HG02623 (cell line): ENCODE measurements around the gene SNCAIP.
A peak's percentile ranks its signal among the peaks of the same experiment; 100 is the strongest.
"Not testable (repeated sequence)": the region's sequence is repeated elsewhere in the genome, so short reads cannot be mapped to it uniquely, and the experiment has no call there.

ENCODE experiments used
- ATAC-seq: cut with Tn5 transposase; IDR thresholded peaks from one replicate; pipeline ENCODE4 v1.9.1; 2021; ENCODE audit warnings: moderate library complexity; ENCODE audit not compliant: unreplicated experiment

The SNCAIP gene

DNA sequence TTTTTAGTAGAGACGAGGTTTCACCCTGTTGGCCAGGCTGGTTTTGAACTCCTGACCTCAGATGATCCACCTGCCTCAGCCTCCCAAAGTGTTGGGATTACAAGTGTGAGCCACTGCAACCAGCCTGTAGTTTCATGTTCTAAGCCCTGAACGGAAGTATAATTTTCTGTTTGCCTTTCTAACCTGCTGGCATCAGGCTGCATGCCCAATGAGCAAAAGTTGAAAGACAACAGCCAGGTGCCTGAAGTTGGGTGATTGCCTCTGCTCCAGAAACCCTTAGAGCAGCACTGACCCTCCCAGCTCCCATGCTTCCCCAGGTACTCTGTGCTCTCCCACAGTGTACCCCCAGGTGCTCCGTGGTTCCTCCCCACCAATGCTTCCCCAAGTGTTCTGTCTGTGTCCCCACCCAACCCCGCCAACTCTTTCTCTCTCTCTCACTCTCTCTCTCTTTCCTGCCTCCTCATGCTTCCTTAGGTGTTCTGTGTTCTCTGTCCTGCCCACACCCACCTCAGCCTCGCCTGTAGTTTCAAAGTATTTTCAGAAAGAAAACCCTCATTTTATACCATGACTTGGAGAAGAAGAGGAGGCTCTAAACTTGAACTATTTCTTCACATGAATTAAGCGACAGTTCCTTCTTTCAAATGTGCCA lies 145.3 kb downstream of the SNCAIP start:
- no peak for ATAC-seq

DNA sequence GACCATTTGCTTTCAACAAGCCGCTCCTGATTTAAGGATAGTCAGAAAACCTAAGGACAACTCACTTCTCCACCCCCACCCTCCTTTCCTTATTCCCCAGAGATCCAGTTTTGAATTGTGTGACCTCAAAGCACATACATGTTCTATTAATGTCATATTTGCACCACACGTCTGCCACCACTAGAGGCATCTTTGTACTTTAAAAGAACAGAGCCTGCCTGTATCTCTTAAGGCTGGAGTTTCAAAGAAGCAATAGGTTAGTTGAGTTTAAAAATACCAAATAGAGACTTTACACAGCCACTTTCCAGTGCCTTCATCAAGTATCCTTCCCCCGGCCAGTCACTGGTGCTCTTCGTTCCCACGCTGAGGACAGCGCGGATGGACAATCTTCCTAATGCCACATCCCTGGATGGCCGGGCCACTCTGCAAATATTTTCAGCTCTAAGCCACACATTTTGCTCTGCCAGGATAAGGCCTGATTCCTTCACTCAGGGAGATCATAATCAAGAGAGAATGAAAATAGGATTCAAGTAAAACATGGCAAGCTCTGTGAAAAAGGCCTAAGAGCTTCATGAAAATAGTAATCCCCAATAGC lies 146.3 kb downstream of the SNCAIP start:
- peak; percentile 65 for ATAC-seq

DNA sequence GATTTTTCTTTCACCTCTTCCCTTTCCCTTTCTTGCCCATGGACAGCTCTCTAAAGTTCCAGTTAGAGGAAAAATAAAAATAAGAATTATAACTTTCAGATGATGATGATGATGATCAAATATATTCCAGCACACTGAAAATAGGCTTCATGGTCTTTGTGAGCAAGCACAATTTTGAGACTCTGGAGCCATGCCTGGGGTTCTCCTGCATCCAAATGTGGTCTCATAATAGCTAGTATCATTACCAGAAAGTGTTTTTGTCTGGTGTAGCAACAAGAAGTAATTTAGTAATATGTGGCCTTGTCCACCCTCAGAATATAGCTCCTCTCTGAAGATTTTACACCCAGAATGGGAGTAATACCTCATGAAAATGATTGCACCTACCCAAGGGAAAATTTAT lies 150.4 kb downstream of the SNCAIP start:
- no peak for ATAC-seq

DNA sequence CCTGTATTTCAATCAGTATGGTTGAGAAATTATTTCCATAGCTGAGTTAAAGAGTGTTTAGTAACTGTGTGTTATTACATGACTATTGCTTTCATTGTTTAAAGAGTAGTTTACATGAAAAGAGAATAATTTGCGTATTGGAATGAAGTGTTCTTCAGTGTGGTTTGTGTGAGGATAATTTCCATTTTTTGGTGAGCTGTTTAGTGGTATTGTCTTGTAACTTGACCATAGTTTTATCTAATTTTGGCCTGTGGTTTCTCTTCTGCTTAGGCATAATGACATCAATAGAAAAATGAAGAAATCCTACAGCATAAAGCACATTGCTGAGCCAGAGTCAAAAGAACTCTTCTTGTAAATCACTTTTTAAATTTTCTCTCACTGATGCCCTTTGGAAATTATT lies 151.2 kb downstream of the SNCAIP start:
- no peak for ATAC-seq

DNA sequence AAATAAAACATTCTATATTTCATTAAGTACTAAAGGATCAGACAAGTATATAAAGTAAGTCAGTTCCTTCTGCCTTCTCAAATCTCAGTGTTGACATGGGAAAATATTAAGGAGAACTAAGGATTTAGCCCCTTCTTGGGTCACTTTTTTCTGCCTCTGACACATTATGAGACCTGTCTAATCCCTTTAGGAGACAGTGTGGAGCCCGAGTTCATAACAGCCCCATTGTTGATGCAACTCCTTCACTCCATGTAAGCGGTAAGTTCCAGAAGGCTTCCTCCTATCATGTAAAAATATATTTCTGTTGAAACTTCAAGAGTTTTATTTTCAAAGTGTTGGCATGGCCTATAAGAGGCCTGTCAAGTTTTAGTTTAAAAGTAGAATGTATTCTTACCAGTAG lies 152.2 kb downstream of the SNCAIP start:
- no peak for ATAC-seq

DNA sequence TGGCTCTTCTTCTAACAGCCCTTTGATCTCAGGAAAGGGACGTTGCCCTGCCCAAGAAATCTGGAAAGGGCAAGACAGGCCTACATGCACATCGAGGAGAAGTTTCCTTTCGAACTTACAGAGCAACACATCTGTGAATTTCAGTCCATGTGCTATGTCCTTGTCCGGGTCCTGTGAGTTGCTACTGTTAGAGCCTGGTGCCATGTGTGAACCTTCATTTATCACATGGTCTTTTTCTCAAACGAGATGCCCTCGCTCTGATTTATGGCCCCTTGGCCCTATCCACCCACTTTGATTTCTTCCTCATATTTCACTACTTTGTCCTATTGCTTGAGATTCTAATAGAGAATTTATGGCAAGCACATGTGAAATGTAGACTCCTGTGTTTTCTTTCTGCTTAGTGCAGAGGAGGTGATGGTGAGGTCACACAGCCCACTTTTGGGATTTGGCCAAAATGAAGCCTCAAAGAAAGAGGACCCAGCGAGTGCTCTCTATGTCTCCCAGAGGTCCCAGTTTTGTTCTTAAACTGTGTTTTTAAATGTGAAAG lies 153.1 kb downstream of the SNCAIP start:
- no peak for ATAC-seq

DNA sequence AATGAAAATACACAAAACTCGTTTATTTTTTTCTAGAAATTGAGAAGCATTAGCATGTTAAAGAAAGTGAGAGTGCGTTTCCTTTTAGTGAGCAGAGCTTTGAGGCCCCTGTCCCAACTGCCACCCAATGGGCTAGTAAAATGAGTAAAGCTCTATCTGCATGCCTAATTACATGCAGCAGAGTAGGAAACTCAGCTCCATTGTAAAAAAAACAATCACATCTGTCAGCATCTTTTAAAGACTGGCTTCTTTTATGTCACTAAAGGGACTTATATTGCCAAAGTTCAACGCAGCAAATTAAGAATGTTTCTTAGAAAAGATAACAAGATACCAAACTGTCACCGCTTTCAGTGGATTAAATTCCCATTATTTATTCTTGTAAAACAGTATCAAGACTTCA lies 154.0 kb downstream of the SNCAIP start:
- no peak for ATAC-seq

DNA sequence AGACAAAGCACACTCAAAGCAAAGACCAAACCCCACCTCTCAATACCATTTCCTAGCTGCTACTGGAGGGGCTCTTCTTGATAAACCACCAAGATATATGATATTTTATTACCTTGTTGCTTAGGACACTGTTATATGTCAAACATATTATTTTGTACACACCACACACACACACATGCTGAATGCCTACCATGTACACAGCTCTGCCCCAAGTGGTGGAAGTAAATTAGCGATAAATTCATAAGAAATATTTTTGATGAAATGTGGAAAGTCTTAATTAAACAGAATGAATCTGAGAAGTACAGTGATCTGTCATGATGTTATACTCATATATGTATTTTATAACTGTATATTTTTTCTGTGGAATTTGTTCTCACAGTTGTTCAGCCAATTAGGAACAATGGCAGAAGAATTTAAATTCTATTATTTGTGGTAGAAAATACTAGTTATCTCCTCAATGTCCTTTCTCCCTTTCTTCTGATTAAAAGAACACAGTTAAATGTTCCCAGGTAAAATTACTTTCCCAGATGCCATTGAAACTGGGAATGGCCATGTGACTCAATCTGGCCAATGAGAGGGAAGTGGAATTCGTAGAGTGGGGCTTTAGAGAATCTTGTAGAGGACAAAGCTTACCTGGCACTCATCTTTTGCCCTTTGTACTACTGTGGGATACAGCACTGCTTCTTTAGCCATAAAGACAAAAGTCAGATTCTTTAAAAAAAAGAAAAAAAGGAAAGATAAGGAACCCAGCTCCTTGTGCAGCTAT lies 156.5 kb downstream of the SNCAIP start:
- ATAC-seq = no peak

DNA sequence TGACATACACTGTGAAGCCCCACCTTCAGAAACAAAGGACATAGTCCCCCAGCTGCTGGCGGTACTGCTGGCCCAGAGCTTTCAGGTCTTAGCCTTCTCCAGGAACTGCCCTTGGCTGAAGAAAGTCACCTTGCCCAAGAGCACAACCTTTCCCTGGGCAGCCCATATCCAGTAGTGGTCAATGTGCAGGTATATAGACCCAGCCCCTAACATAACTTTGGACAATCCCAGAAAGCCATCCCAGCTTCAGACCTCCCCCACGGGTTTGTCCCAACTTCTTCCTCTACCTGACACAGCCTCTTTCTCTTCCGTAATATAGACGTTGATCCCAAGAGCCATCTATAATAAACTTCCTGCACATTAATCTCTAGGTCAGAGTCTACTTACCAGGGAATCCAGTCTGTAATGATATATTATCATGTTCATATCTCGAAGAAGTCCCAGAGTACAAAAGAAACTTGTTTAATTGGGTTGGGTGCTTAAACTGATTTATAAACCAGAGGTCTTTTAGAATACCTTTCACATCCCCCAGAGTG lies 157.4 kb downstream of the SNCAIP start:
- ATAC-seq = no peak

DNA sequence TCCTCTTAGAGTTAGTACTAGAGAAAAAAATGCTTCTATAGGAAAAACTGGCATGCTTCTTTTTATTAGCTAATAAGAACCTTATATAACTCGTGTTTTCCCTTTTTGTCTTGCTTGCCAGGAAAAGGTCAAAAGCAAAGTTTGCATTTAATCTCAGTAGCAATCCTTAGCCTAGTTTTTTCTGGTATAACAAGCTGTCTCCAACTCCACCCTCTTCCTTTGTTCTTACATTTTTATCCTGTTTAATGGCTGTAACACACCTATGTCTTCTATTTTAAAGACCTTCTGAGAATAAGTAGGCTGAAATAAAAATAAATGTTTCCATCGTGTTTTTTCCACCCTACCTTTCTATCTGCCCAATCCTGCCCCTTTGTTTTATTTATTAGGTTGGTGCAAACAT lies 158.3 kb downstream of the SNCAIP start:
- no peak for ATAC-seq

DNA sequence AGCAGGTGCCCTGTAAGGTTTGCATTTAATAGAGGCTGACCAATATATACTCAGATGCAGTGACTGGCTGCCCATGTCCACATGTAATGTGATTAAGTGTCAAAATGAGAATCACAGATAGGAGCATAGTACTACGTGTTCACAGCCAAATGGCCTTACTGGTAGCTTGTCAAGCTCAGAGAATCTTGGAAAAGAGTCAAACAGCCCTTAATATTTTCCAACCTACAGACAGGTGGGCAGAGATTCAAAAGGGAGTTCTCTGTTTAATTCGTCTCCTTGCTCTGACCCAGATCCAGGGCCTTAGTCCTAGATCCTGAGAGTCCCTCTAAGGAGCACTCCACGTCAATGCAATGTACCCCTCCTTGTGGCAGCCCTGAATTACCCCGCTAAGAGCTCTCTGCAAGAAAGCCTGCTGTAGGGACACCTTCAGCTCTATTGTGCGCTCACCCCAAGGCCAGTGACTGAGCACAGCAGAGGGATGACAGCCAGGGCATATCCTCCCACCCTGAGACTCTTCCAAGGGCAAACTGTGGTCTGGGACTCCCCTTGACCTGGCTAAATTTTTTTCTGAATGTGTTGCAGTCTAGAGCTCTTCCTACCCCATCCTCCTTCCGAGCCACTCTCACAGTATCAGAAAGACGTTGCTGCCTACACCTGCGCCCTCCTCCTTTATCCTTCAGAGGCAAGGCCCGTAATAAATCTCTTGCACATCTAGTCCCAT lies 159.2 kb downstream of the SNCAIP start:
- no peak for ATAC-seq

DNA sequence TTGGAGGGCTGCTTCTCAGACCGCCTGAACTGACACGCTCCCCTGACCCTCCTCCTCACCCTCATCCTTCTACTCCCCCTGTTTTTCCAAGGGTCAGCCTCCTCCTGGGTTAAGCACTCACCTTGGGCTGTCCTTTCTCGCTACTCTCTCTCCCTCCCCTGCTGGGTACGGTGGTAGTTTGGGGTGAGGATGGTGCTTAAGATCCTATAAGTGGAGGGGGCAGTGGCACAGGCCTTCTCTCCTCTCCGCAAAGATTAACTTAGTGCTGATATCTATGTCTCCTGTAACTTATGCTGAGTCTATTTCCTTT lies 159.7 kb downstream of the SNCAIP start:
- ATAC-seq = no peak

DNA sequence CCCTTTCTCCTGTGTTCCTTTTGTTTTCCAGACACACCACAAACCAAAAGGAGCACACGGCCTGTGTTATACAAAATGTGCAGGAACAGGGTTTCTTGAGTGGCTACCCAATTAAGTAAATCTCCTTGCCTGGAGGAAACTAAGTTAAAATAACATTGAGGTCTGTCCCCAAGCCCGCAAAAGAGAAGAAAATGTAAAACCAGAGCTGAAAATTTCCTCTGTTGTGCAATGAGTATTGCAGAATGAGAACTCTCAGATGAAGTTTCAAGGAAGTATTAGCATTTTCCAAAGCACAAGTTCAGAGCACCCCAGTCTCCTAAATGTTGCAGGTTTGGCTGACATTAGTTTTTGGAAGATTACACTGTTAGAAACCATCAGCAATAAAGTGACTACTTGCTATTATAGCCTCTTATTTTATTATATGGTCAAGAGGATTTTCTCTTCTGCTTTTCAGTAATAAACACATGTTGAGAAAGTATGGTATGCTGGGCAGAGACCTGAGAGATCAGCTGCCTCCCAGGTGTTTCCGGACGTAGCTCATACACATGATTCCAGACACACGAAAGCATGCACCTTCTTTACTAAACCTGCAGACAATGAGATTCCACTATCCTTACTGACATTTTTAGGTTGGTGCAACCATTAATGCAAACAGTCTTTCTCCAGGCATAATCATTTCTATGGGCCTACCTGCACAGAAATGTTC lies 161.3 kb downstream of the SNCAIP start:
- no peak for ATAC-seq

DNA sequence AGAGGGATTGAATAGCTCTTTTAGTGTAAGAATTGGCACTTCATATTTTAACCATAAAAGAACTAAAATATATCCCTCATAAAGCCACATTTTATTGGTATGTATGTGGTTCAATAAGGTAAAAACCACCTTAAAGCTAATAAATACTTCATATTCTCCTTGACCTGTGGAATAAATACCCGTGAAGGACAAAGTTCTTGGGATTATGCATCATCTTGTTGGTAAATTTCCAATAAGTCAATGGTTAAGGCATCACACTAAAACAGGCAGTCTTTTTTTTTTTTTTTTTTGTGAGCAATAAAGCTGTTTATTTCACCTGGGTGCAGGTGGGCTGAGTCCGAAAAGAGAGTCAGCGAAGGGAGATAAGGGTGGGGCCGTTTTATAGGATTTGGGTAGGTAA lies 161.9 kb downstream of the SNCAIP start:
- ATAC-seq = no peak

DNA sequence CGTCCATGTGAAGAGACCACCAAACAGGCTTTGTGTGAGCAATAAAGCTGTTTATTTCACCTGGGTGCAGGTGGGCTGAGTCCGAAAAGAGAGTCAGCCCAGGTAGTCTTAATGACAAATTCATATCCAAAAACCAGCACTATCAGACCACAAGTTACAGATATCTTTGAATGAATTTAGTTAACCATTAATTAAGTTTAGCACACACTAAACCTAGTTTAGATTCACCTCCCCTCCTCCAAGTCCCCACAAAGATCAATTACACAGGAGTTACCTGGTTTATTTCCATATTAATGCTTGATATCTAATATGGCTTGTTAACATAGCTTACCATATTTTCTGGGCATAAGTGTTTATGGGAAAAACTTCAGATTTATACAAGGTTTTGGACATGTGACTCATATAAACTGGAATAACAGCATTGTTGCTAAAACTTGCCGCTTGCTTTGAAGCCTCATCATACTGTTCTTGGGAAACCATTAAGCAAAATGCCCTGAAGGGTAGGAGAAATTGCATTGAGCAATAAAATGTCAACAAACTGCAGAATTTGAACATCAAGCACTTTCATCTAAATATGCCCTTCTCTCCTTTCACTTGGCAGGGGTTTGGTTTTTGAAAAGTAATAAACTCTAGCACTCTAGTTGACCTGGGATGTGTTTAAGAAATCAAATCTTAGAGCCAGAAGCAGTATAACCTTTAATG lies 166.9 kb downstream of the SNCAIP start:
- no peak for ATAC-seq

DNA sequence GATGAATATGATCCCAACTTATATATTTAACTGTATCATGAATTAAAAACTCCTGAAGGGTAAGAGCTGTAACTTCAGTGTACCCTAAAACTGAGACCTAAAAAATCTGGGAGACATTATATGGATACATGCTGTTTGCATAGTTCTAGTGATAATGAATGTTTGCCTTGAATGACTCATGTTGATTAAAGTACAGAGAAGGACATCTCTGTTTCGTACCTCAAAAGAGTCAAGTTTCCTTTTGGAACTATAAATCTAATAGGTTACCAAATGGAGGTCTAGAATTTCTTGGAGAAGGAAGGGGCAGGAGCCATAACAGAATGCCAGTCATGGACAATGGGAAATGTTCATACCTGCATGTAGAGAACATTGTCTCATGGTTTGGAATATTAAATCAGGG lies 168.1 kb downstream of the SNCAIP start:
- ATAC-seq = no peak

DNA sequence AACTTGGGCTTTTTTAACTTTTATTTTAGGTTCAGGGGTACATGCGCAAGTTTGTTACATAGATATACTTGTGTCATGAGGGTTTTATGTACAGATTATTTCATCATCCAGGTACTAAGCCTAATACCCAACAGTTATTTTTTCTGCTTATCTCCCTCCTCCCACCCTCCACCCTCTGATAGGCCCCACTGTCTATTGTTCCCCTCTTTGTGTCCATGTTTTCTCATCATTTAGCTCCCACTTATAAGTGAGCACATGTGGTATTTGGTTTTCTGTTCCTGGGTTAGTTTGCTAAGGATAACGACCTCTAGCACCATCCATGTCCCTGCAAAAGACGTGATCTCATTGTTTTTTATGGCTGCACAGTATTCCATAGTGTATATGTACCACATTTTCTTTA lies 172.1 kb downstream of the SNCAIP start:
- ATAC-seq = no peak

DNA sequence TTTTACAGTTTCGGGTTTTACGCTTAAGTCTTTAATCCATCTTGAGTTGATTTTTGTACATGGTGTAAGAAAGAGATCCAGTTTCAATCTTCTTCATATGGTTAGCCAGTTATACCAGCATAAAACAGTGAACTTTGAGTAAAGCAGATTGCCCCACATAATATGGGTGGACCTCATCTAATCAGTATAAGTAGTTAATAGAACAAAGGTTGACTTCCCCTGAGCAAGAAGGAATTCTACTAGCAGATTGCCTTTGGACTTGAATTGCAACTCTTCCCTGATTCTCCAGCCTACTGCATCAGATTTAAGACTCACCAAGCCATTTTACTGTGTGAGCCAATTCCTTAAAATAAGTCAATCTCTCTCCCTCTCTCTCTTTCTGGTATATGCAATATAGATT lies 173.2 kb downstream of the SNCAIP start:
- no peak for ATAC-seq

DNA sequence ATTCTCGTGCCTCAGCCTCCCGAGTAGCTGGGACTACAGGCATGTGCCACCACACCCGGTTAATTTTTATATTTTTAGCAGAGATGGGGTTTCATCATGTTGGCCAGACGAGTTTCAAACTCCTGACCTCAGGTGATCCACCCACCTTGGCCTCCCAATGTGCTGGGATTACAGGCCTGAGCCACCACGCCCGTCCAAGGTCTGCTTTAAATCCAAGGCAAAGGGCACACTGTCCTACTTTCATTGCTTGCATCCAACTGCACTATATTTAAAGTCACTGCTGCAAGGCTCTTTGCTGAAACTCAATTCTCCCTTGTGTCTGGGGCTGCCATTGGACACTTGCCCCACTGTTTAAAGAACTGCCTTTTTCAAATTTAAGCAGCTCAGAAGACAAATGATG lies 174.6 kb downstream of the SNCAIP start:
- ATAC-seq = not testable (repeated sequence)

DNA sequence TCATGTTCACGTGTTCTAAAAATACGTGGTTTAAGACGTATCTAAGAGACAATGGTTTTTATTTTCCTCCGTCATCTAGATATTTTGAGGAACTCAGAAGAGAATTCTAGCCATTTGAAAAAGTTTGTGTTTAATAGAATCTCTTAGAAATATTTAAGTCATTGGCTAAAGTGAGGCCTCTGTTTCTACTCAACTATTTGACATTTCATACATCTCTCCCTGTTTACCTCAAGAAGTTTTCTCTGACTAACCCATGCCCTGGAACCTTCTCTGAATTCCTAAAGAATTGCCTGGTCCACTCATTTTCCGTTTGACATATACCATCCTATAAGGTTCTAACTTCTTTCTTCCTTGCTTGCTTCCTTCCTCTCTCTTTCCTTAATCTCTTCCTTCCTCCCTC lies 178.7 kb downstream of the SNCAIP start:
- ATAC-seq = no peak
